Natural killer cell (primary cell): Measurements from ENCODE around the gene CCDC117. TPM values are rescaled to one million over a fixed set of nuclear protein-coding genes. Genes with fewer than 3 reads are reported as not detected.
"Not testable (repeated sequence)": the region's sequence is repeated elsewhere in the genome, so short reads cannot be mapped to it uniquely, and the experiment has no call there.

Experiments
- ATAC-seq, 3 donors: fragments of 150-1000 bp in 2 of 3; fragments of 200-7000 bp in 1 of 3; cut with Tn5 transposase; 1 replicate in 1 of 3; 2 replicates in 2 of 3; pipeline ENCODE4 v1.10.0; 2021; ENCODE audit warnings: mild to moderate bottlenecking in 2 of 3, moderate library complexity in 2 of 3
- DNase-seq, 2 donors: peaks; one replicate each; pipeline versions ENCODE4 v3.0.0 to v3.0.0-alpha.2; 2013 to 2021; ENCODE audit warnings: mixed read lengths in 1 of 2
- H3K27ac ChIP-seq: one replicate; pipeline ENCODE4 v1.5.1; 2013; ENCODE audit warnings: mild to moderate bottlenecking, low read length
- H3K27me3 ChIP-seq: one replicate; pipeline ENCODE4 v1.6.1; 2013; ENCODE audit warnings: low read length; ENCODE audit not compliant: control insufficient read depth, insufficient read depth
- H3K36me3 ChIP-seq: one replicate; pipeline ENCODE4 v1.6.1; 2013; ENCODE audit warnings: low read length; ENCODE audit not compliant: control insufficient read depth, insufficient read depth
- H3K4me1 ChIP-seq: one replicate; pipeline ENCODE4 v1.6.1; 2013; ENCODE audit warnings: low read length; ENCODE audit not compliant: control insufficient read depth, insufficient read depth
- H3K4me3 ChIP-seq: one replicate; pipeline ENCODE4 v1.5.1; 2013; ENCODE audit warnings: low read length
- H3K9me3 ChIP-seq: one replicate; pipeline ENCODE4 v1.6.1; 2013; ENCODE audit warnings: low read length; ENCODE audit not compliant: control insufficient read depth, insufficient read depth
- H3K27ac Mint-ChIP-seq, 2 donors: one replicate each; pipeline ENCODE4 v1.8.0; 2022; ENCODE audit warnings: mild to moderate bottlenecking in 2 of 2, mixed read lengths in 2 of 2, moderate library complexity in 1 of 2
- H3K27me3 Mint-ChIP-seq, 2 donors: one replicate each; pipeline ENCODE4 v1.8.0; 2022; ENCODE audit warnings: low read depth in 2 of 2, mixed read lengths in 2 of 2
- H3K36me3 Mint-ChIP-seq: one replicate; pipeline ENCODE4 v1.8.0; 2022; ENCODE audit warnings: mixed read lengths
- H3K4me1 Mint-ChIP-seq, 2 donors: one replicate each; pipeline ENCODE4 v1.8.0; 2022; ENCODE audit warnings: mixed read lengths in 2 of 2
- H3K4me3 Mint-ChIP-seq: one replicate; pipeline ENCODE4 v1.8.0; 2022; ENCODE audit warnings: mild to moderate bottlenecking, moderate library complexity, mixed read lengths
- H3K9me3 Mint-ChIP-seq, 2 donors: one replicate each; pipeline ENCODE4 v1.8.0; 2022; ENCODE audit warnings: mixed read lengths in 2 of 2
- WGBS: methylation state at CpG from one replicate; pipeline ENCODE4 v1.1.7; 2013; ENCODE audit warnings: missing lambda C conversion rate; ENCODE audit not compliant: insufficient coverage; 5-methylcytosine and 5-hydroxymethylcytosine counted together
- intact Hi-C: fragments of 100-400 bp; cut with micrococcal nuclease; formaldehyde crosslinking; loops from one replicate; pipeline ENCODE4 v1.14.2; 2022
- total RNA-seq, 4 donors: library from RNA; stranded (reverse); fragments of 120-200 nt in 1 of 4; gene quantifications; one replicate each; pipeline versions ENCODE4 v1.2.3 to v1.2.4, GENCODE V29; 2013 to 2022
- TF ChIP-seq, protein P1 (sequence below): fragments of 200-600 bp; IDR thresholded peaks from one replicate; pipeline ENCODE4 v1.8.0; 2022; ENCODE audit warnings: antibody characterized with exemption

CCDC117 gene
- total RNA-seq, 3 donors from 2014 or later (not counting 1 experiment from before 2014, with no cell fraction given), result 26.3 to 26.9 (median 26.6) TPM

DNA sequence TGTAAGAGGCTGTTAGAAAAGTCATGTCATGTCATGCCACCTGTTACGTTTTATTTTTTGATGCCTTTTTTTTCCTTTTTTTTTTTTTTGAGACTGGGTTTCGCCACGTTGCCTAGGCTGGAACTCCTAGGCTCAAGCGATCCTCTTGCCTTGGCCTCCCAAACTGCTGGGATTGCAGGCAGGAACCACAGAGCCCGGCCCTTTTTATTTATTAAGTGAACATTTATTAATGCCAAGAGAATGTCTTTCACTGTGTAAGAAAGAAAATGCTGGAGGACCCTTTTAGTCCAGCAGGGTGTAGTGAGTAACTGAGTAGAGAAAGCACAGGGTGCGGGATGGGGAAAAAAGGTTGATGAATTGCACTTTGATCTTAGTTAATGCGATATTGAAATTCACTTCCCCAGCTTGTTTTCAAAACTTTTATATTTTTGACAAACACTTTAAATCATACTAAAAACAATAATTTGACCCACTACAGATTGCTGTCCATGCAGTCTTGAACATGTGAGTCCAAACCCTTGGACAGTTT, 30.2 kb downstream of the CCDC117 start:
- intact Hi-C loops, result no loop called here
- TF ChIP-seq, protein P1, sequence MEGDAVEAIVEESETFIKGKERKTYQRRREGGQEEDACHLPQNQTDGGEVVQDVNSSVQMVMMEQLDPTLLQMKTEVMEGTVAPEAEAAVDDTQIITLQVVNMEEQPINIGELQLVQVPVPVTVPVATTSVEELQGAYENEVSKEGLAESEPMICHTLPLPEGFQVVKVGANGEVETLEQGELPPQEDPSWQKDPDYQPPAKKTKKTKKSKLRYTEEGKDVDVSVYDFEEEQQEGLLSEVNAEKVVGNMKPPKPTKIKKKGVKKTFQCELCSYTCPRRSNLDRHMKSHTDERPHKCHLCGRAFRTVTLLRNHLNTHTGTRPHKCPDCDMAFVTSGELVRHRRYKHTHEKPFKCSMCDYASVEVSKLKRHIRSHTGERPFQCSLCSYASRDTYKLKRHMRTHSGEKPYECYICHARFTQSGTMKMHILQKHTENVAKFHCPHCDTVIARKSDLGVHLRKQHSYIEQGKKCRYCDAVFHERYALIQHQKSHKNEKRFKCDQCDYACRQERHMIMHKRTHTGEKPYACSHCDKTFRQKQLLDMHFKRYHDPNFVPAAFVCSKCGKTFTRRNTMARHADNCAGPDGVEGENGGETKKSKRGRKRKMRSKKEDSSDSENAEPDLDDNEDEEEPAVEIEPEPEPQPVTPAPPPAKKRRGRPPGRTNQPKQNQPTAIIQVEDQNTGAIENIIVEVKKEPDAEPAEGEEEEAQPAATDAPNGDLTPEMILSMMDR, result peak; percentile 25

DNA sequence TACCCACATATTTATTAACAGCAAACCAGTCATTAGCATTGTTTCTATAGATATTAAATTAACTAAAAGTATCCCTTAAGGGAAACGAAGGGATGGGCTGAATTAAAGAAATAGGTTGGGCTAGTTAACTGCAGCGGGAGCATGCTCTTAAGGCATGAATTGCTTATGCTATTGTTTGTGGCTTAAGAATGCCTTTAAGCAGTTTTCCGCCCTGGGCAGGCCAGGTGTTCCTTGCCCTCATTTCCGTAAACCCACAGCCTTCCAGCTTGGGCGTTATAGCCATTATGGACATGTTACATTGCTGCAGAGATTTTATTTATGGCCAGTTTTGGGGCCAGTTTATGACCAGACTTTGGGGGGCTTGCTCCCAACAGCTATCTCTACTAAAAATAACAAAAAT, 32.9 kb downstream of the CCDC117 start:
- H3K4me1 Mint-ChIP-seq, result peaks cover 37 to 40% of the 10 kb centered on the region in 2 donors
- H3K4me1 ChIP-seq, result peaks cover 35% of the 10 kb centered on the region
- intact Hi-C loops, result not testable (repeated sequence)

More for the DNA sequence above, 30.2 kb downstream of the CCDC117 start:
- Mint-ChIP-seq H3K4me1 (peaks cover 35 to 39% of the 10 kb centered on the region in 2 donors), H3K4me3 (peak overlapping the region; percentile 91), H3K36me3 (peaks cover 9% of the 10 kb centered on the region), H3K27me3 (no peaks in the 10 kb centered on the region), H3K27ac (peak overlapping the region; percentile 92 to 96), H3K9me3 (no peaks in the 10 kb centered on the region)
- Histone ChIP-seq H3K27me3 (no peaks in the 10 kb centered on the region), H3K36me3 (peaks cover 4% of the 10 kb centered on the region), H3K4me3 (peak overlapping the region; percentile 69), H3K9me3 (no peaks in the 10 kb centered on the region), H3K4me1 (peaks cover 26% of the 10 kb centered on the region), H3K27ac (peak overlapping the region; percentile 92)
- WGBS, result 44% methylated on average over 7 of the region's 7 CpGs
- DNase-seq (peak in 1 of 2 donors; percentile 43), ATAC-seq (no peak)

DNA sequence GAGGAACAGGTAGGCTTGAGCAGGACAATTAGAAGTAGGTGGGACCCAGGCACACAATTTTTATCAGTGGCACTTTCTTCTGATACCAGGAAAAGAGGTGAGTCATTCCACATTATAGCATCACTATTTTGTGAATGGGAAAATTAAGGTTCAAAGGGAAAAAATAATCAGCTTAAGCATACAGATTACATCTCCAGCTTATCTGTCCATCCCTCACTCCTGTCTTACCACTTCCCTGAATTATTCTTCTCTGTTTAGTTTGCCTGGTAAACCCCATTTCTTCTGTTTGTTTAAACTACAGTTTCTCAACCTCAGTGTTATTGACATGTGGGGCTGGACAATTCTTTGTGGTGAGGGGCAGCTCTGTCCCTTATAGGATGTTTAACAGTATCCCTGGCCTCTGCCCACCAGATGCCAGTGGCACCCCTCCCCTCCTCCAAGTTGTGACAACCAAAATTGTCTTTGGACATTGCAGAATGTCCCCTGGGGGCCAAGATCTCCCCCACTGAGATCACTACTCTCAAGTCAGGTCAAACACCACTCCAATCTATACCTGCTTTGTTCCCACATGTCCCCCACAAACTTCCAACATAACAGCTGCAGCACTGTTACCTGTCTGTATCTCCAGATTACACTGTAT, 36.3 kb downstream of the CCDC117 start:
- H3K4me1 ChIP-seq, result peaks cover 49% of the 10 kb centered on the region
- H3K36me3 ChIP-seq, result no peaks in the 10 kb centered on the region
- Mint-ChIP-seq H3K9me3 (no peaks in the 10 kb centered on the region), H3K36me3 (no peaks in the 10 kb centered on the region), H3K4me3 (no peak overlapping the region), H3K27ac (peak overlapping the region; percentile 91 to 93), H3K4me1 (peaks cover 51 to 53% of the 10 kb centered on the region in 2 donors), H3K27me3 (no peaks in the 10 kb centered on the region)
- TF ChIP-seq, protein P1, result no peak
- H3K4me3 ChIP-seq, result no peak overlapping the region
- no peak overlapping the region for H3K27ac ChIP-seq
- no peak for ATAC-seq
- no peak for DNase-seq
- no peaks in the 10 kb centered on the region for H3K9me3 ChIP-seq
- H3K27me3 ChIP-seq, result no peaks in the 10 kb centered on the region
- intact Hi-C loops, result no loop called here

More for the DNA sequence above, 32.9 kb downstream of the CCDC117 start:
- not testable (repeated sequence) for ATAC-seq, H3K27ac ChIP-seq, H3K27me3 Mint-ChIP-seq, H3K4me3 ChIP-seq, H3K27me3 ChIP-seq, H3K4me3 Mint-ChIP-seq, H3K9me3 Mint-ChIP-seq, H3K36me3 ChIP-seq, H3K36me3 Mint-ChIP-seq, H3K9me3 ChIP-seq, DNase-seq
- 95% methylated on average over 5 of the region's 5 CpGs for WGBS
- peak overlapping the region in 1 of 2 donors; percentile 43 for H3K27ac Mint-ChIP-seq

DNA sequence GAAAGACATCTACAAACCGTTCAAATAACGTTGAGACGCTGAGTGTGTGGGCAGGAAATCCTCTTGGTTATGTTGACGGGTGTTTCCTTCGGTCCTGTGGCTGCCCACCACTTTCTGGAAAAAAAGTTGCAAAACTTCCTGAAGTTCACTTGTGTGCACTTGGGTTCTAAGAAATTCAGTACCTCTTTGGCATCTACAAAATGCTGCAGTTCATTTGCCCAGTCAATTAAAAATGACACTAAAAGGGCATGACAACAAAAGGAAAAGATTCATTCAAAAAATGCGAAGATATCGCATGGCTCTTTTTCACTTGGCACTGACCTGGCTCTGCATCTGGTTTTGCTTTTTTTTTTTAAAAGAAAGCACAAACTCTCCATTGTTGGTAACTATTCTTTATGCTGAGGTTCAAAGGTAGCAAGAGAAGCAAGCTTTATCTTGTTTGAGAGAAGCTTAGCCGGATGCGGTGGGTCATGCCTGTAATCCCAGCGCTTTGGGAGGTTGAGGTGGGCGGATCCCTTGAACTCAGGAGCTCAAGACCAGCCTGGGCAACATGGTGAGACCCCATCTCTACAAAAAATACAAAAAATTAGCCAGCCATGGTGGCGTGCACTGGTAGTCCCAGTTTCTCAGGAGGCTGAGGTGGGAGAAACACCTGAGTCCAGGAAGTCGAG, 38.5 kb downstream of the CCDC117 start:
- H3K36me3 ChIP-seq, result no peaks in the 10 kb centered on the region
- peak overlapping the region; percentile 91 to 93 for H3K27ac Mint-ChIP-seq
- no peaks in the 10 kb centered on the region for H3K27me3 Mint-ChIP-seq
- H3K4me1 Mint-ChIP-seq, result peaks cover 69 to 72% of the 10 kb centered on the region in 2 donors
- H3K9me3 ChIP-seq, result no peaks in the 10 kb centered on the region
- TF ChIP-seq, protein P1, result no peak
- peak overlapping the region; percentile 90 for H3K4me3 Mint-ChIP-seq
- H3K27me3 ChIP-seq, result no peaks in the 10 kb centered on the region
- H3K4me3 ChIP-seq, result peak overlapping the region; percentile 13
- 3% methylated on average over 13 of the region's 13 CpGs for WGBS
- H3K36me3 Mint-ChIP-seq, result peaks cover 8% of the 10 kb centered on the region
- ATAC-seq, result peak; percentile 17 to 46 (median 27)
- no peaks in the 10 kb centered on the region for H3K9me3 Mint-ChIP-seq
- H3K27ac ChIP-seq, result peak overlapping the region; percentile 57
- peaks cover 68% of the 10 kb centered on the region for H3K4me1 ChIP-seq
- intact Hi-C loops, result loop anchor here (1.0 to 5.0 kb wide), 5 partner anchors 12 to 139 kb away; partner anchors contain the start of genes CCDC117, CHEK2 and HSCB
- DNase-seq, result peak; percentile 36 to 72
